Stimulated activated CD4-positive, alpha-beta T cell treated with anti-CD3 and anti-CD28 coated beads, Interleukin-2, amount 100 ng/mL, for 24 hours (primary cell): ENCODE data around the gene SIM1.
"Not testable (repeated sequence)": the region's sequence is repeated elsewhere in the genome, so short reads cannot be mapped to it uniquely, and the experiment has no call there.

Source experiments
- DNase-seq, 2 donors: peaks; one replicate each; pipeline ENCODE4 v3.0.0-alpha.2; 2020

Gene SIM1

DNA sequence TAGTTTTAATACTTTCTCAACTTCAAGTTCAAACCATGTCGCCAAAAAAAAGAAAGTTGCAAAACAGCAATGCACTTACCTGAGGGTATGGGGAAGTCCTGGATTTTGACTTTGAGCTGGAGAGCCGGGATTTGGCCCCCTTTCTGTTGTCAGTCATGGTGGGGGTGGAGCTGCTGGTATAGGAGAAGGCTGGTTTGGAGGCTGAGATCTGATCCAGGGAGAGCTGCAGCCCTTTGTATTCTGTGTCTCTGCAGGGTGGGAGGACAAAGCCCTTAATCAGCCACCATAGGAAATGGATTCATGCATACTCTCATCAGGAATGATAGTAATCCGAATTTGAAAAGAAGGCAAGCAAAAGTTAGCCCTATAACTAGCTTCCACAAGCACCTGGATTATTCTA, 44.0 kb downstream of the SIM1 start:
- no peak for DNase-seq

DNA sequence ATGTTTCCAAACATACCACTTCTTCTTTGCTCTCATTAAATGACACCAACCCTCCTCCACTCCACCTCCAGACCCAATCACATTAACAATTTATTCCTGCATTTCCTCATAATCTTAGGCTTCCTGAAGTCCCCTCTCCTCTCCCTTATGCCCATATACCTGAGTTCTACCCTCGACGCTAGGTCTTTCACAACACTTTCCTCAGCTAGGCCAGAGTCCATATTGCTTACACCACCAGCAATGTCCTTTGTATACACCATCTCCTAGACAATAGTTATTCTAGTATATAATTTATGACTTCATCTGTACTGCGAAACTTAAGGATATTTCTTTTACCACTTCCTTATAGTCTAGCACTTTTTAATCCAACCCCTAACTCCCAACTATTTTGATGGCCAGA, 47.7 kb downstream of the SIM1 start:
- DNase-seq = no peak

DNA sequence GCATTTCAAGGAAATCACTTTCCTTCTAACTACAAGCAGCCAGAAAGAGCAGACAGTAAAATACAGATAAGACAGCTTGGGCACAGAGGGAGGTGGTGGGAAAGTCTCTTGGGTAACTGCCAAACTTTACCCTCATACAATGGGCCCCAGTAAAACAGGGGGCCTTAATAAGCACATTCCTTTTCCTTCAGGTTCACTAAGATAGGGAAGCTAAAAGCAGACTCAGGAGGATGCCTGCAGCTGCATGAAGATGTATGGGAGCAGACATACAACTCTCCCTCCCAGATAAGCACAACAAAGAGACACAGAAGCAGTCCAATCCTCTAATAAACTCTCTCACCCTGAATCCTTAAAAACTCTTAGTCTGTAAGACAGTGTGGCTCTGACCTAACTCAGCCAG, 49.0 kb downstream of the SIM1 start:
- no peak for DNase-seq

DNA sequence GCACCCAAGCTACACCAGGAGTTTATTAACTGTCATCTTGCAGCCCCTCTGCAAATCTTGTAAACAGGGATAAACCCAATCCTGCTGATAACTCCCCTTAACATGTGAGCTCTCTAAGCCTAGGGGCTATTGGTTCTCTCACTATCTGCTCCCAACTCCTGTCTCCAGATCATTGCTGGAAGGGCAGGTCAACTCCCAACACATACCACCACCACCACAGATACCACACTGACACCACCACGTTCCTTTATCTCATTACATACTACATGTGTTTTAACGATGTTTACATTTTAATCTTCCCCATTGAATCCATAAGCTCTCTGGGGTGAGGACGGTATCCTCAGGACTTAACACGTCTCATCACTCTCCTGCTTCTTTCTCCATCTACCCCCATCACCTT, 51.8 kb downstream of the SIM1 start:
- DNase-seq = no peak

DNA sequence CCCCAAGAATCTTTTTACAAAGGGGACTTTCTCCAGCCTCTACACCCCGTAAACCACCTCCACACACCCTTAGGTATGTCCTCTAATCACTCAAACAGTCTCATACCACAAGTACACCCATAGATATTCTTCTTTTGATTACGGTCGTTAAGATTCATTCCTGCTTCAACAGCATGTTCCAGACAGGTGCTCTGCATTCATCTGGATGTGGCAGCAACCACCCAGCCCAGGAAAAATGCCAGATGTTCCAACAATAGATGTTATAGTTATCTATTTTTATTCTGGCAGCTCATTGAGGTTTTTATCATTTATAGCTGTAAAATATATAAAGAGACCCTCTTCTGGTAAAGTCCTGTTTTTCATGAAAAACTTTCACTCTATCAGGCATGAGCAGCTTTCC, 60.7 kb downstream of the SIM1 start:
- no peak for DNase-seq

DNA sequence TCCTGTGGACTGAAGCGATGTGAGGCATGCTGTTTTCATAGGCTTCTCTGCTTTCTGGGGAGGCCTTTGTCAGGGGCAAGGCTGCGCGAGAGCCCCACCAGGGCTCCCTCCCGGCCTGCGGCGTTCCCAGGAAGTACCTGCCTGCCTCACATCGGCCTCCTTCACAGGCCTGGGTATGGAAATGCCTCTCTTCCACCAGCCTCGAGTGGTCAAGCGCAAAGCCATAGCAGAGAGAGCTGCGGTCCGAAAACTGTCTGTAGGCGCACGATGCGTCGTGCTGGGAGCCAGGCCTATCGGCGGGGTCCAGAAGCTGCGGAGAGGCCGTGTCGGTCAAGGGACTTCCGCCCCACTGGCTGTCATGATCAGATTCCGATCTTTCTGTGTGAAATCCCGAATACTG, 71.2 kb downstream of the SIM1 start:
- no peak for DNase-seq

DNA sequence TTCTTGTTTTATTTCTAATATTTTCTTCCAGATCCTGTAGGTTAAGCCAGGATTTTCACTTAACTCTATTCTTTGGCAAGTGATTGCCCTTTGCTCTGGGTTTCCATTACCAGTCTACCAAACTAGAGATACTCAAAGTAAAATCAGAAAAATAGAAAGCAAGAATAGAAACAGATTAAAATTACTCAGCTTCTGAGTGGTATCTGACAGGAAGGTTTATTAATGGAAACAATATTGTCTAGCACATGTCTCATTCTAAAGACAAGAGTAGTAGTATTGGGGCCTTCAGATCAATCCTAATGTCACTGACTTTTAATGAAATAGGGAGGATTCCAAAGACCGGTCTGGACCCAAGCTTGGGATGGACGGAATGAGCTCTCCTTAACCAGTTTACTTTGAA, 72.3 kb downstream of the SIM1 start:
- DNase-seq = no peak

DNA sequence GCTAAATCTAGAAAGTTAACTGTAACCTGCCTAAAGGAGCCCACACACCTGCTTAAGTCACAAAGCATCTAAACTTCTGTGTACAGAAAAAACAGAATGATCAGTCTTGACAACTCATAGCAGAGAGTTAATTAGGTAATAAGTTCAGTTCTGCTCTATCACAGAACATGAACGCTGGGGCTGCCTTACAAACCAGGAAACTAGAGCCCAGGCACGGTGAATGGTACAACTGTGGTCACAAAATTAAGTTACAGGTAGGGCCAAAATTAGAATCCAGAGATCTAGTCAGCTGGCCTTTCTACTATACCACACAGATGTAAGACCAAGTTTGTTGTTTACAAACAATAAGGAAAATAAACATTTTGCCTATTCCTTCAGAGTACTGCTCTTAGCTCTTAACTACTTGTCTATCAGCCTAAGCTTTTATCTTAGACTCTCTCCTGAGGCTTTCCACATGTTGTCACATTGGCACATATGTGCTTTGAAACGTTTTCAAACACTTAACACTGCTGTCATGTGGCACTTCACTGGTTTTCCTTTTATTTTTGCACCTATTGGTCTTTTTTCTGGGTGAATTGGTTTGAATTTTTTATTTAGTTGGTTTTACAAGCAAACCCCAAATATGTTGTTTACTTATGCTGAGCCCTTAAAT, 75.7 kb downstream of the SIM1 start:
- no peak for DNase-seq

DNA sequence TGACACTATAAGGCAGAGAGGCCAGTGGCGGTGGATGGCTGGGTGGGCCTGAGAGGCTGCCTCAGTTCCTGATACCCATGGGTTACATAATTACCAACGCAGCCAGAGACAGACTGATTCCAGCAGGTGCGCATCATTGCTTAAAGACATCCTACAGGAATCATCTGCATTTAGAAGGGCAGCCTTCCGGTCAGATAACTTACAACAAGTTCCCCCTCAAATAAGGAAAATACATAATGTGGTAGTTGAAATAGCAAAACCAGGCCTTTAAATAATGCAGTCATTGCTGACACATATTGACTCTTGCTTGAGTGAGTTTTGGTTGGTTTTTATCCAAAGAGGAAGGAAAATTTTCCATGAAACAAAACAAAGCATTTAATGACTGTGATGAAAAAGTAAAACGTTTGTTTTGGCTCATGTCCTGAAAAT, 81.9 kb downstream of the SIM1 start:
- no peak for DNase-seq

DNA sequence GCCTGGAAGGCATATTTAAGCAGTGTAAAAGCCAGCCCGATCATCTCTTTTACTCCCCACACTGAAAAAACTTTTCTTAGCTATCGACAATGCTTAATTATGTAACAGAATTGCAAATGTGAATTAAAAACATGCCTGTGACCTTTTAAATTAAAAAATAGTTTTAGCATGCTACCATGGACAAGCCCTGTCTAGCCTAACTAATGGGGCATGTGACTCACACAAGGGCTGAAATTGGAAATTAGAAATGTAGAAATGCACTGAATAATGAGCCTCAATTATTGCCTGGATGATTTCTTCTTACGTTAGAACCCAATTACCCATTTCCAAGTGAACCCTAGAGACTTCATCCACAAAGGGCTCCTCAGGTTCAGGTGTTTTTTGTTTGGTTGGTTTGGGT, 82.7 kb downstream of the SIM1 start:
- no peak for DNase-seq

DNA sequence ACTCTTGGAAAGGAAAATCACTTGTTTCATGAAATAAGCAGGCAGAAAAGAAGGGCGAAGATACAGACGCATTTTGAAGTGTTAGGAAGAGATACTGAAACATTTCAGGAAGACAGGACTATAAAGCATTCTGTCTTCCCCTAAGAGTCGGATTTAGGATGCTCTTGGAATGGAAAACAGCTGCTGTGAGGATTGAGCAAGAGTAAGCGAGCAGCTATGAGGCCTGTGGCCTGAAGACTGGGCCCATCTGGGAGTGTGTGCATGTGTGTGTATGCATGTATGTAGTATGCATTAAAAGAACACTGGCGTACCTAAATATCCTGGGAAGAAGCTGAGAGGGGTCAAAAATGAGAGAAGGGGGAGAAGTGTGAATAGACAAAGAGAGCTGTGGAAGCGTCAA, 83.6 kb downstream of the SIM1 start:
- DNase-seq = no peak

DNA sequence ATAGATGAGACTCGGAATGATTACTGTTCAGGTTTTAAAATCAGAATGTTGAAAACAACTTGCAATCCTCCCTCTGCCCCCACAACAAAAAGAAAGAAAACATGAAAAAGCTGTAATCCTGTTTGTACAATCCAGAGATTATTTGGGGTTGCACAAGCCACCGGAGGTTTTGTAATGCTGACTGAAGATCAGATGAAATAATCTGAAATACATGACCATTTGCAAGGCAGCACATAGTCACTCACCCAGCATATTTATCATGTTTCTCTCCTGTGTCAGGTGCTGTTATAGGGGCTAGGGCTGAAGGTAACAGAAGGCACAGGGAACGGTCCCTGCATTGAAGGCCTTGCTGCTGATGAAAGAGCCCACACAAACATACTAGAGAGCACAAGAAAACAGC, 85.3 kb downstream of the SIM1 start:
- no peak for DNase-seq

DNA sequence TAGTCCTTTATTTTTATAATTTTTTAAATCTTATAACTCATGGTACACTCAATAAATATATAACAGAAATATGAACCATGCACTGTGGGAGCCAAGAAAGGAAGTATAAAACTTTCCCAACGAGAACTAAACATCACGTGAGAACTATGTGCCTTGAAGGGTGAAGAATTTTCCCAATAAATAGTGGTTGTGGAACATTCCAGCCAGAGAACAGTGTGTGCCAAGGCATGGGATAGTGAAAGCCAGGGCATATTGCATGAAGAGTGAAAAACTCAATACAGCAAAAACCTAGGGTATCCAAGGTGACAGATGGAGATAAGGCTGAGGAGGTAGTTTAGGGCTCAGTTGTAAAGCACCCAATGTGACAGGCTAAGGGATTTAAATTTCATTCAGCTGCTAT, 86.1 kb downstream of the SIM1 start:
- DNase-seq = no peak

DNA sequence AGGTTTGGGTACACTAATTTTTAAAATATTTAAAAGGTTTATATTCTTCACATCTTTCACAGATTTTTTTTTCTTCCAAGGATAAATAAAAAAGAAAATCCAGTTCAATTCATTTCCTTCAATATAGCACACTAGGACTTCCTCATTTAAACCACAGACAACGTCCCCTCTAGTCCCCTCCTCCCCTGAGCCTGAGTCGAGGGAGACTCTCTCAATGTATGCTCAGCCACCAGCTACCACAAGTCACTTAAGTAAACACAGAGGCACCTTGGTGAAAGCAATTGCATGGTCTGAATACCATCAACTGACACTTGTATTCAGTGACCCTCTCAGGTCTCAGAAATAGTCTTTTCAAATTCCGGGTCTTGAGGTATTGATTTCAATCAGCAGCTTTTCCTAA, 88.6 kb downstream of the SIM1 start:
- no peak for DNase-seq

DNA sequence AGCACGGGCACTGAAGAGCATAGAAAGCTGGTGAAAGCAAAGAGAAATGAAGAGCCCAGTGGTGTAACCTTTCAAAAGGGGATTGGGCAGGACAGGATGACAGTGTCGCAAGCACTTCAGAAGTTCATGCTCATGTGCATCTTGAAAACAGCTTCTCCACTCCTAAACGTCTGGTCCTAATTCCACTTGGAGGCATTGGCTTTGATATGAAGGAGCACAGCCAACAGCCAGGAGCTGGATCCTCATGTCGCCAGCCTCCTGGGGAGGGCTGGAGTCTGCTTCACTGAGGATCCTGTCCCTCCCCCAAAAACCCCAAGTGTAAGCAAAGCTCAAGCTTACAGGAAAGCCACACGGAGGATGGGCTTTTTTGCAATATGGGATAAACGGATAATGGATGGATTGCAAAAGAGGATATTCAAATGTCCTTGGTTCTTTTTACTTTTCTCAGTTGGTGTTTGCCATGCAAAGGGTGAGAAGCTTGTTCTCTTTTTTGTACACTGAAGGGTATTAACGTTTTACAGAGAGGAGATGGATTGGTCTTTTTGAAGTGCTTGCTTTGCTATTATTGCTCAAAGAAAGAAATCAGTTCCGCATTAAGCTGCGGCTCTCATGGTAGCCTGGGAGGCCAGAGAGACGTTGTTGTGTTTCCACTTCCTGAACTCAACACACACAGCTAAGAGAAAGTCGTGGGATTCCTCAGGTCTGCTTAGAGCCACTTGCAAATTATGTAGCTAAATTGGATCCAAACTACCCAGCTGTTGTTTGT, 92.2 kb downstream of the SIM1 start:
- DNase-seq = no peak

DNA sequence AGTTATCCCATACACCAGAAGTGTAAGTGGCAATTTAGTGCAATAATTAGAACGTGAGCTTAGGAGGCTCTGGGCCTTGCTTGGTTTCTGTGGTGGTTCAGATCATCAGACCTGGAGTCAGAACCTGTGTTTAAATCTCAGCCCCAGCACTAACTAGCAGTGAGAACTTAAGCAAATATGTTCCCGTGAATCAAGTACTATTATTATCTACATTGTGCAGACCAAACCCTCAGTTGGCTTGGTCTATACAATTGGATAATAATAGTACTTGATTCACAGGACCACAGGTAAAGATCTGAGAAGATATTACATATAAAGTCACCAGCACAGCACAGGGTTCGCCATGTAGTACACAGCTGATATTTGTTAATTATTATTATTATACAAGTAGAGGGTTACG, 93.1 kb downstream of the SIM1 start:
- DNase-seq = no peak

DNA sequence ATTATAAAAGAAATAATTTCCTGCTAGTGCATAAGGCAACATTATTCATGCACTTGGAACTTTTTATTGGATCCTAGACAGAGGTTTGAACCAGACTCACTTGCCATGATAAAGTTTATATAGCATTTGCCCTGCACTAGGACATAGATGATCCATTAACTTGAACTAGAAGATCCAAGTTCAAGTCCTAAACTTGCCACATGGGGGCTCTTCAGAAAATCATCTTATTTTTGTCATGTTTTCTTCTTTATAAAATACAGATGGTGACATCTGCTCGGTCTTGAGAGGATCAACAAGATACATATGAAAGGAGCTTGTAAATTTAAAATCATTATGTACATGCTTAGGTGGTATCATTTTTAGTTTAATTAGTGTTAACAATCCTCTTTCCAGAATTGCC, 94.5 kb downstream of the SIM1 start:
- DNase-seq = no peak

DNA sequence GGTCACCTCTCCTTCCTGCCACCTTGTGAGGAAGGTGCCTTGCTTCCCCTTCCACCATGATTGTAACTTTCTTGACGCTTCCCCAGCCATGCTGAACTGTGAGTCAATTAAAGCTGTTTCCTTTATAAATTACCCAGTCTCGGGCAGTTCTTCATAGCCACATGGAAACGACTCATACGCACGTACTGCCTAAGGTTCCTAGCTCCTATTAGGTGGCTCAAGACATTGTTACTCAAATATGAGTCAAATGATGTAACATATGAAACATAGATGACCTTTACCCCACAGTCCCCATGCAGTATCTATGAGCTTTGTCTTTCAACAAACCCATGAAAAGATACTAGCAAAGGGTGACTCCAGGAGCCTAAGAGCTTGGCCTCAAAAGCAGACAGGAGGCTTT, 98.3 kb downstream of the SIM1 start:
- DNase-seq = no peak

DNA sequence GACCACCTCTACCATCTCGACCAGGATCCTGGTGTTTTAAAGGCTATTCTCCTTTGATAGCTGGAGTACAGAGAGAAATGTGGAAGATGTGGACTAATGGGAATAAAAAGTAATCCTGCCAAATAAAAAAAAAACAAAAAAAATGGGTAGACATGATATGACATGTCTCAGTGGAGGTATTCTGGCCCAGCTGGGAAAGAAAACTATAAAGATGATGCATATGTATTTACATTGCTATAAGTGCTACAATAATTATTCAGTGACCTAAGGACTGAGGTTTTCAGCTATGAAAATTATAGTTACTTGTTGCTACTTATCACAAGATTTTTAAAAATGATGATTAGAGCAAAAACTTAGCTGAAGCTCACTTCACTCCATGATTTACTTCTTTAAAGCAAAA, 101.1 kb downstream of the SIM1 start:
- no peak for DNase-seq

DNA sequence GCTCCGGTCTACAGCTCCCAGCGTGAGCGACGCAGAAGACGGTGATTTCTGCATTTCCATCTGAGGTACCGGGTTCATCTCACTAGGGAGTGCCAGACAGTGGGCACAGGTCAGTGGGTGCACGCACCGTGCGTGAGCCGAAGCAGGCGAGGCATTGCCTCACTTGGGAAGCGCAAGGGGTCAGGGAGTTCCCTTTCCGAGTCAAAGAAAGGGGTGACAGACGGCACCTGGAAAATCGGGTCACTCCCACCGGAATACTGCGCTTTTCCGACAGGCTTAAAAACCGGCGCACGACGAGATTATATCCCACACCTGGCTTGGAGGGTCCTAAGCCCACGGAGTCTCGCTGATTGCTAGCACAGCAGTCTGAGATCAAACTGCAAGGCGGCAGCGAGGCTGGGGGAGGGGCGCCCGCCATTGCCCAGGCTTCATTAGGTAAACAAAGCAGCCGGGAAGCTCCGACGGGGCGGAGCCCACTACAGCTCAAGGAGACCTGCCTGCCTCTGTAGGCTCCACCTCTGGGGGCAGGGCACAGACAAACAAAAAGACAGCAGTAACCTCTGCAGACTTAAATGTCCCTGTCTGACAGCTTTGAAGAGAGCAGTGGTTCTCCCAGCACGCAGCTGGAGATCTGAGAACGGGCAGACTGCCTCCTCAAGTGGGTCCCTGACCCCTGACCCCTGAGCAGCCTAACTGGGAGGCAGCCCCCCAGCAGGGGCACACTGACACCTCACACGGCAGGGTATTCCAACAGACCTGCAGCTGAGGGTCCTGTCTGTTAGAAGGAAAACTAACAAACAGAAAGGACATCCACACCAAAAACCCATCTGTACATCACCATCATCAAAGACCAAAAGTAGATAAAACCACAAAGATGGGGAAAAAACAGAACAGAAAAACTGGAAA, 109.7 kb downstream of the SIM1 start:
- not testable (repeated sequence) for DNase-seq

DNA sequence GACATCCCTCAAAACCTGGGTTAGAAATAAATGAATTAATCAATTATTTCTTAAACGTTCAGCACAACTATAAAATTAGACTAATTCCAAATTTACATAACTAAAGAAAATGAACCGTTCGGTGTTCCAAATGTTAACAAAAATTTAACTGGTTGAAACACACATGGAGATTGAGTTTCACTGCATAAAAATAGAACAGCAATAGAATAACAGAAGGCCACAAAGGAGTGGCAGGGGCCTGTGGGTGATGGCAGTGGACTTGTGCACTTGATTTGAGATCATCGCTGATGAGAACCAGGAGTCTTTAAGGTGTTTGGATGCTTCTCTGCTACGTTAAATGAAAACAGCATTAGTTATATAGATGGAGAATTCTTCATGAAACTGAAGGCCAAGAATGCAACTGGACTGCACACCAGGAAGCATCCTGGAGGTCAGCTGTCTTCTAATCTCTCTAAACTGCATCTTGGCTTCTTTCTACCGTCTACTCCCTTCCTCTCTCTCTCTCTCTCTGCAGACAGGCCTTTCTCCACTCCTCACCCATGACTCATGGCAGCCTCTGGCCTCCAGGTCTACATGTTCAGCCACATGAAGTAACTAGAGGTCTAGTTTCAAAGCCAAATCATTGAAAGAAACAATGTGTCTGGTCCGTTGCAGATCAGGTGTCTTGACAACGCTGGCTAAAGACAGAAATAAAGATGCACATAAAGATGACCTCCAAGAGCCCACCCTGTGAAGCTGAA, 111.3 kb downstream of the SIM1 start:
- DNase-seq = no peak

DNA sequence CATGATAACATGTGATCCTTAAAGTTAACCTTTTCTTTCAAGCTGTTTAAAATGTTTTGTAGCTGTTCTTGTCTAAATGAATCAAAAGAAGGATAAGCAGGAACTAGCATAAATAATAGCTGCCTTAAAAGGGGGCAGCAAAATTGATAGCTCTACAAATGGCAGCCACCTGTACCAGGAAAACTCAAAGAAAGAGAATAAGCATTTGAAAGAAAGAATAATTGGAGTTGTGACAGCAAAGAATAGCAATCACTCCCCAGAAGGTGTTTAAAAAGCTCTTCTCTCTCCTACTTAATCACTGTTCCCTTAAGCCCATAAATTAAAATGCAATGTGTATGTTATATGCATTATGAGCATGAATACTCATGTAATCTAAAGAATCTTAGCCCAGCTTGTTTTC, 114.6 kb downstream of the SIM1 start:
- no peak for DNase-seq

DNA sequence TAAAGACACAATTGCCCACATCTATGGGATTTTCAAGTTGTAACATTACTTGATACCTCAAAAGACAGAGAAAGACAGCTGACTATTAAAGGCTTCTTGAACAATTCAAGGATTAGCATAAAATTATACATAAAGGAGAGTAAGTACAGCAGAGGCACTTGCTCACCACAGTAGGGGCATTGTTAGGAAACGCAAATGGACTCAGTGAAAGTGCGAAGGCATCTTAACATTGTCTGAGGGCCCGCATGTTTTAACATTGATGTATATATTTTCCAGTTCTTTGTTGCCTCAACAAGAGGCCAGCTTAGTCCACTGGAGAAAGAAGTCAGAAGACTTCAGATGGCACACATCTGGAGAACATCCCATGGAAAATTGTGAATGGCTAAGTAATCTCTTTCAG, 115.4 kb downstream of the SIM1 start:
- no peak for DNase-seq
